T follicular helper cell (primary cell): Measurements from ENCODE around the gene MT1A.

ENCODE experiments used
- DNase-seq: peaks from one replicate; pipeline ENCODE4 v3.0.0-alpha.2; 2020; ENCODE audit warnings: low read depth
- total RNA-seq, 2 experiments: gene quantifications; one replicate each; lab custom pipeline; 2026; lab: John Stamatoyannopoulos, UW

Gene MT1A
- 0 reads per million in 2 experiments for total RNA-seq

DNA sequence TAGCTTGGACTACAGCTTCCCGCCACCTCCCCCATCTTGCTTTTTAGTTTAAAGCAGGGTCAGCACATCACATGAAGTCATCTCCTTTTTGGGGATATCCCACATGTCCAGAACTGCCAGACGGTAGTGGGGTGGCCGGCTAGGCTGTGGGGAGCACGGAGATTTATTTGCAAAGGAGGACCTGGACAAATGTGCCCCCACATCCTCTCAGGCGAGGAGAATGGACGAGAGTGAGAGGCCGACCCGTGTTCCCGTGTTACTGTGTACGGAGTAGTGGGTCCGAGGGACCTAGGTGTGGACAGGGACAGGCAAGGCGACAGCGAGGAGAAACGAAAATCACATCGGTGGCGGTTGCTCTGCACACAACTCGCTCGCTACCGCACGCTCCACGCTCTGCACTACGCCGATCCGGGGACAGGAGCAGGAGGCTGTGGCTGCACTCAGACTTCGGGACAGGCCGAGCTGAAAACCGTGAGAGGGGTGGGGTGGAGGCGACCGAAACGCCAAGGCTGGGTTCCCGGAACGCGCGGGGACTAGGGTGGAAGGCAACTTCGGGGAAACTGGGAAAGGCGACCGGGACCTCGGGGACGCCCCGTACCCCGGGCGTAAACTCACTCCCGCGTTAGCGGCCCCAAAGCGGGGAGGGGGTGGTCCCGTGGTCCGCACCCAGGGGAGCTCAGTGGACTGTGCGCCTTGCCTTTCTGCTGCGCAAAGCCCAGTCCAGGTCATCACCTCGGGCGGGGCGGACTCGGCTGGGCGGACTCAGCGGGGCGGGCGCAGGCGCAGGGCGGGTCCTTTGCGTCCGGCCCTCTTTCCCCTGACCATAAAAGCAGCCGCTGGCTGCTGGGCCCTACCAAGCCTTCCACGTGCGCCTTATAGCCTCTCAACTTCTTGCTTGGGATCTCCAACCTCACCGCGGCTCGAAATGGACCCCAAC, at the start of gene MT1A:
TSS of gene MT1A (plus strand) at position 853 of the 937 bp plus-strand sequence. CDS start at position 926, 73 bp downstream.
- no peak for DNase-seq

DNA sequence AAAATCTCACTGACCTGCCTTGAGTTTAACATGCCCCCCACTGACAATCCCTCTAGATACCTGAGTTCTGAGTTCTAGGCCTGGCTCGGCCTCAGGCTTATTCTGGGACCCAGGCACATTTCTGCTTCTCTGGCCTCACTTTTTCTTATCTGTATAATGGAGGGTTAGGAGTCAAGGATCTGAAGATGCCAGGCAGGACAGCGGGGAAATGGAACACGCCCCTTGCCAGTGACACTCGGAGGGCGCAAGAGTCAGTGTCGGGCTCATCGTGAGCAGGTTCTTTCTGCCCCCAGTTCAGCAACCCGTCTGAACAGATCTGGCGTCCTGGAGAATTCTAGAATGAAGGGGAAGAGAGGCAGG, 49.7 kb upstream of the MT1A start:
- DNase-seq, result no peak

DNA sequence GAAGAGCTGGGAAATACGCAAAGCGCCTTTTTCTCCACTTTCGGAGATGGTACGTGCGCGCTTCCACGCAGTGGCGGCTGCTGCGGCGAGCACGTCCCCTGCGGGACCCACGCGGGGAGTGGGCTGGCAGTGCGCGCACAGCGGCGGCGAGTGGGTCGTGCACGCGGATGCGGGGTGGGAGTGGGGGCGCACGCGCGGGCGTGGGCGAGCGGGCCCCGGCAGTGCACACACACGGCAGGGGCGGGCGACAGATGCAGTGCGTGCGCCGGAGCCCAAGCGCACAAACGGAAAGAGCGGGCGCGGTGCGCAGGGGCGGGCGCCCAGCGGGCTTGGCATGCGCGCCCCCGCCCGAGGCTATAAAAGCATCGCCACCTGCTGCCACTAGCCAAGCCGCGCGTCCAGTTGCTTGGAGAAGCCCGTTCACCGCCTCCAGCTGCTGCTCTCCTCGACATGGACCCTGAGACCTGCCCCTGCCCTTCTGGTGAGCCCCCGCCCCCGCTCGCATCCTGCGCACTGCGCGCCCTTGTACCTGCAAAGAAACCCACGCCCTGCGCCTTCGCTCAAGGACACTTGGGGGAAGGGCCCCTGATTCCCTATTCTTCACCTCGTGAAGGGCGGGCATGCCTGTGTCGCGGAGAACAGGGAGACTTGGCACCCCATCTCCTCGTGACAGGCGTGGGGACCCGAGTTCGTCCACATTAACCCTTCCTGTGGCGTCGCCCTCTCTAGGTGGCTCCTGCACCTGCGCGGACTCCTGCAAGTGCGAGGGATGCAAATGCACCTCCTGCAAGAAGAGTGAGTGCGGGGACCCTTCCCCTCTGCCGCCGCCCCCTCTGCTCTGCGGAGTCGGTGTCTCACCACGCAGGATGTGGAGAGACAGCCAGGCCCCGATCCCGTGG, 49.1 kb upstream of the MT1A start, which contains the start of gene MT3:
TSS of gene MT3 (plus strand) at position 388 of the 899 bp plus-strand sequence. CDS start at position 451, 63 bp downstream.
- DNase-seq, result no peak

DNA sequence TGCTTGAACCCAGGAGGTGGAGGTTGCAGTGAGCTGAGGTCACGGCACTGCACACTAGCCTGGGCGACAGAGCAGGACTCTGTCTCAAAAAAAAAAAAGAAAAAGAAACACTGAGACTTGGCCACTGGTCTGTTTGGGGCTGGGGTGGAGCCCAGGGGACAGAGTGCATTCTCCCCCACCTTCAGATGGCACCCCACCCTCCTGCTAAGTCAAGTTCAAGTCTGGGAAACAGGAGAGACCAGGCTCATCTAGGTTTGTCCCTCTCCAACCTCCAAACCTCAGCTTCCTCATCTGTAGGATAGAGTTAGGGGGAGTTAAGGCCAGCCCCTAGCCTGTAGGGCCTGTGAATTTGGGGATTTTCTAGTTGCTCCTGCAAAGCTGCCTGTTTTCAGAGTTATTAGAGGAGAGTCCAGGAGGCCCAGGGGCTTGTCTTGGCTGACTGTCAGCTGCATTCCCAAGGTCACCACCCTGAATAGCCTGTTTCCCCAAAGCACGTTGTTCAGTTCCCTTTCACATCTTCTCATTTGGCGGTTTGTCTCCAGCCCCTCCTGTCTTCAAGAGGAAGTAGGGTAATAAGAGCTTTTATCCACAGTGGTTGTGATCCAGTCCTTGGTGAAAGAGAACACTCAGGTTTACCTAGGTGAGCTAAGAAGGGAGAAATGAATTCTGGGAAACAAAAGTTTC, 46.9 kb upstream of the MT1A start:
- no peak for DNase-seq

DNA sequence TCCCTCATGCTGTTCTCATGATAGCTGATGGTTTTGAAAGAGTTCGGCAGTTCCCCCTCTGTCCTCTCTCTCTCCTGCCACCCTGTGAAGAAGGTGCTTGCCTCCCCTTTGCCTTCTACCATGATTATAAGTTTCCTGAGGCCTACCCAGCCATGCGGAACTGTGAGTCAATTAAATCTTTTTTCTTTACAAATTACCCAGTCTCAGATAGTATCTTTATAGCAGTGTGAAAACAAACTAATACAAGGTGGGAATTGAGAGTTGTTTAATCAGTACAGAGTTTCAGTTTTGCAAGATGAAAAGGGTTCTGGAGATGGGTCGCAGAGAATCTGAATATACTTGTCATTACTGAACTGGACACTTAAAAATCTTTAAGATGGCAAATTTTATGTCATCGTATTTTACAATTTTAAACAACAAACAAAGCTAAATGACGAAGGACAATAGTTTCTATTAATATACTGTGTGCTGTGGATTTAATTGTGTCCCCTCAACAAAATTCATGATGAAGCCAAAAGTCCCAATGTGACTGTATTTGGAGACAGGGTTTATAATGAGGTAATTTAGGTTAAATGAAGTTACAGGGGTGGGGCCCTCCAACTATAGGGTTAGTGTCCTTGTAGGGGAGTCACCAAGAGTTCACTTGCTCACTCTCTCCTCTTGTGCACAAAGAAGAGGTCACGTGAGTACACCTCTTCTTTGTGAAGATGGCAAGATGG, 44.7 kb upstream of the MT1A start:
- no peak for DNase-seq

DNA sequence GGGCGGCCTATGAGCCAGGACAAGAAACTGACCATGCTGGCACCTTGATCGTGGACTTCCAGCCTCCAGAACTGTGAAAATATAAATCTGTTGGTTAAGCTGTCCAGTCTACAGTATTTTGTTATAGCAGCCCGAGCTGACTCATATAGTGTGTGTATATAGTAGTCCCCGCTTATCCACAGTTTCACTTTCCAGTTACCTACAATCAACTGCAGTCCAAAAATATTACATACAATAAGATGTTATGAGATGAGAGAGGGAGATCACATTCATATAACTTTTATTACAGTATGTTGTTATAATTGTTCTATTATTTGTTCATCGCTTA, 44.2 kb upstream of the MT1A start:
- DNase-seq, result no peak

DNA sequence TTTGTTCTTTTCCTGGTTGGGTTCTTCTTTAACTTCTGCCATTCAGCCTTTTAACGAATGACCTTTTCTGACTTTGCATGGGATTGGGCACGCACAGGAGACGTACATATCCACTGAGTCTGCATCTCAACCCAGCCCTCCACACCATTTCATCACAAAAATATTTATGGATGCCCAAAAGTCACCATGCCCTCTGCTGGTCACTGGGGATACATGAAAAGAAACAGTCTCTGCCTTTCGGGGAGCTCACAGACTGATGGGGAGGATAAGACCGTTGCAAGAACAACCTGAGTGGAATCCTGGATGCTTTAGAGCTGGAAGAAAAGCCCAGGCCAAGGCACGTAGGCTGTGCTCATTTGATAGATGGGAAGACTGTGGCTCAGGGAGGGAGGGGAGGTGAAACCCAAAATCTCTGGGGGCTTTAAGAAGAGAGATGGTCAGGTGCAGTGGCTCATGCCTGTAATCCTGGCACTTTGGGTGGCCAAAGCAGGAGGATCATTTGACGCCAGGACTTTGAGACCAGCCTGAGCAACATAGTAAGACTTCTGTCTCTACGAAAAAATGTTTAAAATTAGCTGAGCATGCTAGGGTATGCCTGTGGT, 38.0 kb upstream of the MT1A start:
- DNase-seq, result no peak

DNA sequence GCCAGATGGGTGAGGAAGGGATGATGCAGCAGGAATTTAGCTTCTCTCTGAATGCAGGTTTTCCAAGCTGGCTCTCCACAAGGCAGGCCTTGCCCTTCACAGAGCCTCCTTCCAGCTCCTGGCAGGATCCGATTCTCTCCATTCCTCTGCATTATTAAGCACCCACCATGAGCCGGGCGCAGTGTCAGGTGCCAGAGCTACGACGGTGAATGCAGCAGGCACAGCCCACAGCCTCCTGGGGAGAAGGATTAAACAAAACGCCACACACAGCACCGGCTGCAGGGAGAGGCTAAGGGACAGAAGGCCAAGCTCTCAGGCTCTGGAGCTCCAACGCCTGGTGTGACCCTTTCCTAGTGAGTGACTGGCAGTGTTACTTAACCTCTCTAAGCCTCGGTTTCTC, 37.1 kb upstream of the MT1A start:
- no peak for DNase-seq

DNA sequence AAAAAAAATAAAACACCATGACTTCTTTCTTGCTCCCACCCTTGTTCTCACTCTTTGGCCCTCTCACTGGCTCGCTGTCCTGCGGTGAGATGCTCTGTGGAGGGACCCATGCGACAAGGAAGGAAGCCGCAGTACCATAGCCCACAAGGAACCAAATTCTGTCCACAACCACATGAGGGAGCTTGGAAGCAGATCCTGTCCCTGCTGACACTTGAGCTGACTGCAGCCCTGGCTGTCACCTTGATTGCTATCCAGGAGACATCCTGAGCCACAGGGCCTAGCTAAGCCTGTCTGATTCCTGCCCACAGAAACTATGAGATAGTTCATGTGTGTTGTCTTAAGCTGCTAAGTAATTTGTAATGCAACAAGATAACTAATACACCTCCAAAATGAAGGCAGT, 34.9 kb upstream of the MT1A start:
- DNase-seq, result no peak

DNA sequence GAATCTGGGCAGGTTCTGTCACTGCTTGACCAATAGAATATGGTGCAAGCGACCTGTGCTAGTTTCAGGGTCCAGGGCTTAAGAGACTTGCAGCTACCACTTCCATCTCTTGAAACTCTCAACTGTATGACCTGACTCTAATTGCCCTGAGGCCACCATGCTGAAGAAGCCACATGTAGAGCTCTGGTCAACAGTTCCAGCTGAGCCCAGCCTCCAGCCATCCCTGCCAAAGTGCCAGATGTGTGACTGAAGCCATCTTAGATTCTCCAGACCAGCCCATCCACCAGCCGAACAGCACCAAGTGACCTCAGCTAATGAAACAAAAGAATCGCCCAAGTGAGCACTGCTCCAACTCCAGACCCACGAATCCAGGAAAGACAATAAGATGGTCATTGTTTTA, 33.5 kb upstream of the MT1A start:
- DNase-seq, result no peak

DNA sequence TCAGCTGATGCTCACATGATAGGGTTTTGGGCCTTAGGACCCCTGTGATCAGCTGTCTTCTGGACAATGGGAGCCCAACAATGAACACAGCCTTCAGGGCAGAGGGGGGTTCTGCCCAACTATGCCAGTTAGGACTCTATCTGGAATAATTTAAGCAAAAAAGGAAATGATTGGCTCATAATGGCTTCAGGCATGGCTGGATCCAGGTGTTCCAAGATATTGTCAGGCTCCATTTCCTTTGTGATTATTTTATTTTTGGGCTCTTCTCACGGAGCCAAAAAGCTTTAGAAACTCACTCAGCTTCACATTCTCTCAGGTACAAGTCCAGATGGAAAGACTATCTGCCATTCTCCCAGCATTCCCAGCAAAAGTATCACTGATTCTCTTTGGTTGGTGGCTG, 33.0 kb upstream of the MT1A start:
- no peak for DNase-seq

DNA sequence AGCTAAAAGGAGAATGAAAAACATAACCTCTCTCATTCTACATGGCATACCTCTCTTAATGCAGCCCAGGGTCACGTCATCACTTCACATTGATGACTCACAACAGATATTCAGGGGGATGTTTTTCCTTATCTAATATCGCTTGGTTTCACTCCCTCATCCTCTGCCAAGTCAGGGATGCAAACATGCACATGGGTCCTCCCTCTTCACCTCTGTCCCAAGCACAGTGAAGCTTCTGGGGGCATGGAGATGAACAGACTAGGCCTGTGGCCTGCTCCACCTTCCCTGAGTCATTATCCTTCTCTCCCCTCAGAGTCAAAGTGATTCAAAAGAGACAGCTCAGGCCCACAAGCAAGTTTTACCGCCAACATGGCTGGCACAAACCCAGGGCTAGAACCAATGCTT, 32.4 kb upstream of the MT1A start:
- DNase-seq, result no peak

DNA sequence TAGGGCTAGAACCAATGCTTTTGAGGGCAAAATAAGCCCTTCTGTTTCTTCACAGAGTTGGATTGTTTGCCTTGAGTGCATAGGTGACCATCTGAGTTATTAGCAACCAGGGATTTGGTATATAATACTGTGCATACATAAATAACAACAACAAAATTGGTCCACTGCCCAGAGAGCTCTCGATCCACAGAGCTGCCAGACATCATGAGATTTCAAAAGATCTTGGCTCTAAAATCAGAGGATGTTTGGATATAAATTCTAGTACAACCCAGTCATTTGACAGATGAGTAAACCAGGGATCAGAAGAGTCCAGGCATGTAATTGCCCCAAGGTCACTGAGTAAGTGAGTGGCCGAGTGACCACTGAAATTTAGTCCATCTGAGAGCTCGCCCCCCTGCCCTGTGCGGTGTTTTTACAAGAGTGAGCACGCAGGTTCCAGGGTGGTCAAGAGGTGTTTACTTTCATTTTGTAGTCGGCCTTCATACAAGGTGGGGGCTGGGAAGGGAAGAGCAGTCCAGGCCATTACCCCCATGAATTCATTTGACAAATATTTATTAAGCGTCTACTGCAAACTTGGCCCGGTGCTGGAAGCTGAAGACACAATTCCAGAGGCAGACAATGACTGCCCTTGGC, 31.9 kb upstream of the MT1A start:
- DNase-seq, result no peak

DNA sequence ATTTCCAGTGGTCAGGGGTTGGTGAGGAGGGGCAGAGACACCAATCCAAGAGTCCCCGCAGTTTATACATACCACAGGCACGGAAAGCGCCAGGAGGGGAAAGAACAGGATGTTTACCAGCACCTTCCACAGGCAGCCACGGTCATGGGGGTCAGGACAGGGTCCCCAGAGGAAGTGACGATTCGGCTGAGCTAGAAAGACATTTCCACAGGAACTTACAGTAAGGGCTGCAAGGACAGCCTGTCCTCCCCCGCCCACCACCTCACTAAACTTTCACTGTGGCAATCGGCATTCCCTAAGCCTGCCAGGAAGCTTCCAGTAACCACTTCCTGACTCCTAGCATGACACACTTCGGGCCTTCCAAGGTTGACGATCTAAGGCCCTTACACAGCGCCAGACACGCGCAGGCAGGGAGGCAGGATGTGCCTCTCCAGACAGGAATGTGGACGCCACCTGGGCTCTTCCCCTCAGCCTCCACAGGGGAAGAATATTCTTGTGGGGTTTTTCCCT, 31.3 kb upstream of the MT1A start:
- no peak for DNase-seq

DNA sequence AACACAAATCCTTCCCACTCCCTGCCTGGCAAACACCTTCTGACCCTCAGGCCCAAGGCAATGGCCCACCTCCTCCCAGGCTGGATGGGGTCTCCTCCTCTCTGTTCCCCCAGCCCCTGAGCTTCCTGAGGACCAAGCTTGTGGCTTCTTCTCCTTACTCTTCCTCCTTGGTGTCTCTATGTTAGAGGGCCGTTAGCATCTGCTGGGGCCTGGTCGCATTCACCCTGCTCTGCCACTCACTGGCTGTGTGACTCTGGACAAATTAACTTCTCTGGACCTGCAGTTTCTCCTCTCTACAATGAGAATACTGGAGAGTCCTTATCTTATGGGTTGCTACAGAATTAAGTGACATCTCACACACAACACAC, 30.8 kb upstream of the MT1A start:
- no peak for DNase-seq

DNA sequence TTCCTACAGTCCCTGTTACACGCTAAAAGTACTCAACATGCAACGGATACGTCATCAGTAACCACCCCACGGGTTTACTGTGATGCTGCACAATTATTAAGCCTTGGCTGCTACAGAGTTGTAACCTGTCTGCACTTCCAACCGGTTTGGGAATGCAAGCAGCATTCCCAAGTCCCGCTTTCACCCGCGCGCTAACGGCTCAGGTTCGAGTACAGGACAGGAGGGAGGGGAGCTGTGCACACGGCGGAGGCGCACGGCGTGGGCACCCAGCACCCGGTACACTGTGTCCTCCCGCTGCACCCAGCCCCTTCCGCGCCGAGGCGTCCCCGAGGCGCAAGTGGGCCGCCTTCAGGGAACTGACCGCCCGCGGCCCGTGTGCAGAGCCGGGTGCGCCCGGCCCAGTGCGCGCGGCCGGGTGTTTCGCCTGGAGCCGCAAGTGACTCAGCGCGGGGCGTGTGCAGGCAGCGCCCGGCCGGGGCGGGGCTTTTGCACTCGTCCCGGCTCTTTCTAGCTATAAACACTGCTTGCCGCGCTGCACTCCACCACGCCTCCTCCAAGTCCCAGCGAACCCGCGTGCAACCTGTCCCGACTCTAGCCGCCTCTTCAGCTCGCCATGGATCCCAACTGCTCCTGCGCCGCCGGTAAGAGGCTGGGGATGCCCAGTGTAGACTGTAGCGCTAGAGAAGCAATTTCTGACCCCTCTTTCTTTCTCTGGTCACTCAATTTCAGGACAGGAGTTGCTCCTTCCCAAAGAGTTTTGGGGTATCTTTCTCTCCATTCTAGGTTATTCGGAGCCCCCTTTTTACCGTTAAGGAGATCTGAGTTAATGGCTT, 30.2 kb upstream of the MT1A start, which contains the start of gene MT2A:
TSS of gene MT2A (plus strand) at position 542 of the 833 bp plus-strand sequence. CDS start at position 614, 72 bp downstream.
- DNase-seq, result peak; percentile 78

DNA sequence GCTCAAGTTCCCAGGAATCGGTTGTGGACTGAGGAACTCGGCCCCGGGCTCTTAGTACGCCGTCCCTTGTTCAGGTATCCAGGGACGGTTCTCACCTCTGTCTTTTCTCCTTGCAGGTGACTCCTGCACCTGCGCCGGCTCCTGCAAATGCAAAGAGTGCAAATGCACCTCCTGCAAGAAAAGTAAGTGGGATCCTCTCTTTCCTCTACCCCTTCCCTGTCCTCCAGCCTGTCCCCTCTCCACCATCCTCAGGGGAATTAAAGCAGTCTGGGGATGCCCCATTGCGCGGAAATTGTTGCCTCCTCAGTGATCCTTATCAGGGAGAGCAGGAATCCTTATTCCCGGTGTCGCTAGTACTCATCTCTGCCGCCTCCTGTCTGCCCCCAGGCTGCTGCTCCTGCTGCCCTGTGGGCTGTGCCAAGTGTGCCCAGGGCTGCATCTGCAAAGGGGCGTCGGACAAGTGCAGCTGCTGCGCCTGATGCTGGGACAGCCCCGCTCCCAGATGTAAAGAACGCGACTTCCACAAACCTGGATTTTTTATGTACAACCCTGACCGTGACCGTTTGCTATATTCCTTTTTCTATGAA, 29.5 kb upstream of the MT1A start:
- no peak for DNase-seq

DNA sequence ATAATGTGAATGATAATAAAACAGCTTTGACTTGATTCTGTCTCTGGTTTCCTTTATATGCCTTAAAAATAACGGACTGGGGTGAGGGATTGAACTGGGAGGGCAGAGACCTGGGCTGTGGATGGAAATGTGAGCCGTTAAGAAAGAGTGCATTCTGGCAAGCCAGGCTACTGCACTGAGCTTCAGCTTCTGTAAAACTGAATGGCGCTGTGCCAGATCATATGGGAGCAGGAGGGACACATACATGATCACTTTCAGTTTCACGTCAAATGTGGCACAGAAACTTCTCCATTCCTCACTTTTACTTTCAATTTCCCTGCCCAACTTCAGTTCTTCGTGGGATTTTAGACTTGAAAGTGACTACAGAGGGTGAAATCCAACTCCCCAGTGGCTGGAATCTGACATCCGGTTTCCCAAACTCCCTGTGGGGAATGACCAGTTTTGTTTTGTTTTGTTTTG, 29.0 kb upstream of the MT1A start:
- DNase-seq, result peak; percentile 68
